Heart left ventricle (tissue), 16 donors: ENCODE data around the gene RDH11. TPM values are rescaled to one million over a fixed set of nuclear protein-coding genes. Genes with fewer than 3 reads are reported as not detected.
A peak's percentile ranks its signal among the peaks of the same experiment; 100 is the strongest.

ENCODE experiments used
- ATAC-seq, 4 donors: fragments of 200-7000 bp; cut with Tn5 transposase; one replicate each; pipeline ENCODE4 v1.9.1; 2020 to 2022; ENCODE audit warnings: moderate library complexity in 4 of 4, mild to moderate bottlenecking in 3 of 4, moderate number of reproducible peaks in 1 of 4
- DNase-seq, 5 donors: peaks; one replicate each; pipeline ENCODE4 v3.0.0-alpha.2; 2020
- H3K27ac ChIP-seq, 12 donors: fragments of 200-600 bp; sonication (generic) in 4 of 12; one replicate each; pipeline versions ENCODE4 v1.5.0 to v1.8.0; 2016 to 2022; ENCODE audit warnings: mild to moderate bottlenecking in 2 of 12
- H3K27me3 ChIP-seq, 9 donors: fragments of 200-600 bp; sonication (generic) in 2 of 9; one replicate each; pipeline versions ENCODE4 v1.5.1 to v1.8.0; 2016 to 2022; ENCODE audit warnings: mild to moderate bottlenecking in 3 of 9
- H3K36me3 ChIP-seq, 9 donors: fragments of 200-600 bp; sonication (generic) in 2 of 9; one replicate each; pipeline versions ENCODE4 v1.5.0 to v1.8.0; 2018 to 2022; ENCODE audit warnings: mild to moderate bottlenecking in 2 of 9
- H3K4me1 ChIP-seq, 12 donors: fragments of 200-600 bp; sonication (generic) in 4 of 12; one replicate each; pipeline versions ENCODE4 v1.5.0 to v1.8.0; 2016 to 2022; ENCODE audit warnings: mild to moderate bottlenecking in 3 of 12
- H3K4me3 ChIP-seq, 12 donors: fragments of 200-600 bp; sonication (generic) in 4 of 12; one replicate each; pipeline versions ENCODE4 v1.5.0 to v1.8.0; 2017 to 2022; ENCODE audit warnings: mild to moderate bottlenecking in 9 of 12, moderate library complexity in 4 of 12
- H3K9me3 ChIP-seq, 12 donors: fragments of 200-600 bp; sonication (generic) in 4 of 12; one replicate each; pipeline versions ENCODE4 v1.5.0 to v1.8.0; 2016 to 2022; ENCODE audit warnings: mild to moderate bottlenecking in 1 of 12
- CTCF ChIP-seq, 12 donors: fragments of 200-600 bp; sonication (generic) in 4 of 12; IDR thresholded peaks; one replicate each; pipeline versions ENCODE4 v1.5.0 to v1.8.0; 2018 to 2022; ENCODE audit warnings: antibody characterized with exemption in 12 of 12, mild to moderate bottlenecking in 5 of 12
- POLR2A ChIP-seq, 2 donors: fragments of 450-650 bp; IDR thresholded peaks; one replicate each; pipeline ENCODE4 v1.6.1; 2017; ENCODE audit warnings: antibody characterized with exemption in 2 of 2, mild to moderate bottlenecking in 2 of 2, moderate library complexity in 2 of 2
- WGBS, 4 donors: extraction: QIAGEN DNeasy Blood & Tissue Kit in 2 of 4; methylation state at CpG; one replicate each; pipeline versions ENCODE4 v1.1.5 to v1.1.7; 2013 to 2018; 5-methylcytosine and 5-hydroxymethylcytosine counted together
- intact Hi-C, 10 donors: fragments of 100-400 bp; cut with DNase I; formaldehyde crosslinking; loops; one replicate each; pipeline versions ENCODE4 v1.11.1 to v1.14.2; 2022
- polyA plus RNA-seq, 2 donors: library from polyadenylated mRNA; stranded (reverse); fragments of 200-250 nt; gene quantifications; one replicate each; pipeline ENCODE4 v1.2.3, GENCODE V29; 2013
- total RNA-seq, 9 donors: library from RNA; depleted of rRNA in 2 of 9; stranded (reverse); fragments of >200 nt in 2 of 9; fragmentation: NEBNext Ultra II Directional in 3 of 9; extraction: Animal tissue kit (Norgen Biotek cat#: 25700) in 3 of 9; gene quantifications; one replicate each; pipeline versions ENCODE4 v1.1.0 to v1.2.4, GENCODE V29; 2016 to 2023
- donor health status: ischemic (EF 13 %, LVEDD 7.1; RV severe dilation, severe dysfunction).
- donor health status: healthy with polysubstance abuse.
- donor health status: DM: no; HTN: yes; CAD: no.
- donor health status: DM: no; HTN: no; CAD: no.
- donor health status: ischemic (EF 25% LVEDD 6.9; RV normal size, moderate dysfunction).
- donor health status: ischemic (EF 25% LVEDD 5.7; RV mildly dilated, moderate dysfunction).
- donor health status: healthy.
- donor health status: DM: yes; HTN: yes; CAD: no.
- donor health status: ischemic (EF 35%, LVEDD 5.7; RV mildly dilated, moderate dysfunction).
- donor health status: nonischemic (EF 11% LVEDD 7.7; RV severe dilation, severe dysfunction).
- donor health status: DM: yes; HTN: yes; CAD: no.
- donor health status: PGD.
- donor health status: ischemic (EF 29% LVEDD 5.4; RV normal size, mild dysfunction).
- donor health status: nonischemic (EF 23%, LVEDD 6.1; RV moderate dilation, normal function).

The RDH11 gene
- total and polyA plus RNA-seq, 11 donors = 12.5 to 28.7 (median 17.8) TPM

- H3K27me3 ChIP-seq = no peaks in the 10 kb centered on the region
- peaks cover 3 to 50% (median 22%) of the 10 kb centered on the region in 12 donors for H3K4me1 ChIP-seq
- TF ChIP-seq CTCF (IDR thresholded peaks at IDR 0.05) = no peak
- TF ChIP-seq POLR2A (IDR thresholded peaks at IDR 0.05) = no peak
- intact Hi-C loops = loop anchor here in 3 of 10 donors (2.0 kb wide), 2 partner anchors 20 to 74 kb away; partner anchors contain the start of genes RDH11 (in 2 of the 3) and PIGH (in 1 of the 3)
- 31 to 39% (median 34%) methylated on average over 16 of the region's 16 CpGs for WGBS, 4 donors
- peak overlapping the region; percentile 78 to 100 (median 92) for H3K4me3 ChIP-seq
- ATAC-seq (no peak), DNase-seq (no peak)
- H3K27ac ChIP-seq = peak overlapping the region; percentile 96 to 99 (median 99)
- H3K36me3 ChIP-seq = peaks cover 0 to 25% (median 16%) of the 10 kb centered on the region in 9 donors
- no peaks in the 10 kb centered on the region for H3K9me3 ChIP-seq
Observed at GRCh38 chr14:67675219-67675582, 20.4 kb downstream of the RDH11 start.

- Histone ChIP-seq H3K27ac (peak within 1 kb of the TSS; percentile 96 to 99 (median 99)), H3K27me3 (no peaks in the 10 kb centered on the region), H3K36me3 (peaks cover 0 to 20% (median 16%) of the 10 kb centered on the region in 9 donors), H3K4me3 (peak within 1 kb of the TSS; percentile 78 to 100 (median 92)), H3K4me1 (peaks cover 3 to 44% (median 22%) of the 10 kb centered on the region in 12 donors), H3K9me3 (no peaks in the 10 kb centered on the region)
- TF ChIP-seq POLR2A (IDR thresholded peaks at IDR 0.05) (peak in 1 of 2 donors; percentile 65), CTCF (IDR thresholded peaks at IDR 0.05) (peak in 4 of 12 donors; percentile 22 to 47 (median 30))
- ATAC-seq (peak; percentile 85 to 98 (median 96)), DNase-seq (peak; percentile 83 to 90 (median 88))
- intact Hi-C loops = loop anchor here in 3 of 10 donors (2.0 kb wide), 2 partner anchors 20 to 74 kb away; partner anchors contain the start of genes RDH11 (in 2 of the 3) and PIGH (in 1 of the 3)
- WGBS, 4 donors = 0% methylated on average over 45 to 87 of the region's 87 CpGs
Observed at GRCh38 chr14:67674480-67675218, 20.9 kb downstream of the RDH11 start, which contains the start of gene VTI1B. TSS of gene VTI1B (minus strand) at chr14:67674632. CDS start at chr14:67674489, 143 bp downstream.

- Histone ChIP-seq H3K27me3 (no peaks in the 10 kb centered on the region), H3K4me1 (peaks cover 3 to 46% (median 22%) of the 10 kb centered on the region in 12 donors), H3K36me3 (peaks cover 0 to 18% (median 16%) of the 10 kb centered on the region in 9 donors), H3K9me3 (no peaks in the 10 kb centered on the region), H3K4me3 (peak overlapping the region; percentile 78 to 100 (median 92)), H3K27ac (peak overlapping the region; percentile 96 to 99 (median 99))
- intact Hi-C loops = loop anchor here in 3 of 10 donors (2.0 kb wide), 2 partner anchors 21 to 73 kb away; partner anchors contain the start of genes RDH11 (in 2 of the 3) and PIGH (in 1 of the 3)
- ATAC-seq (peak; percentile 73 to 88 (median 86)), DNase-seq (peak; percentile 74 to 85 (median 78))
- WGBS, 4 donors = 0 to 2% (median 1%) methylated on average over 10 to 25 of the region's 25 CpGs
- TF ChIP-seq POLR2A (IDR thresholded peaks at IDR 0.05) = no peak
- peak in 9 of 12 donors; percentile 21 to 62 (median 40) for TF ChIP-seq CTCF (IDR thresholded peaks at IDR 0.05)
Observed at GRCh38 chr14:67674139-67674479, 21.5 kb downstream of the RDH11 start.

- no peak for TF ChIP-seq CTCF (IDR thresholded peaks at IDR 0.05)
- no peak for TF ChIP-seq POLR2A (IDR thresholded peaks at IDR 0.05)
- peak overlapping the region in 7 of 12 donors; percentile 96 to 99 (median 99) for H3K27ac ChIP-seq
- no peak for DNase-seq
- no peak for ATAC-seq
- H3K27me3 ChIP-seq = no peaks in the 10 kb centered on the region
- H3K9me3 ChIP-seq = no peaks in the 10 kb centered on the region
- intact Hi-C loops = no loop called here
- WGBS, 4 donors = 38 to 42% (median 40%) methylated on average over 5 of the region's 5 CpGs
- peak overlapping the region; percentile 78 to 100 (median 92) for H3K4me3 ChIP-seq
- peaks cover 3 to 52% (median 22%) of the 10 kb centered on the region in 12 donors for H3K4me1 ChIP-seq
- peaks cover 0 to 12% (median 11%) of the 10 kb centered on the region in 9 donors for H3K36me3 ChIP-seq
Observed at GRCh38 chr14:67673451-67673850, 22.1 kb downstream of the RDH11 start.
